DMS 273 (cell line): ENCODE data around the gene EXD2.
A peak's percentile ranks its signal among the peaks of the same experiment; 100 is the strongest.

Experiments
- DNase-seq: peaks from one replicate; lab custom pipeline; 2025; ENCODE audit not compliant: unreplicated experiment; lab: John Stamatoyannopoulos, UW

The EXD2 gene

DNA sequence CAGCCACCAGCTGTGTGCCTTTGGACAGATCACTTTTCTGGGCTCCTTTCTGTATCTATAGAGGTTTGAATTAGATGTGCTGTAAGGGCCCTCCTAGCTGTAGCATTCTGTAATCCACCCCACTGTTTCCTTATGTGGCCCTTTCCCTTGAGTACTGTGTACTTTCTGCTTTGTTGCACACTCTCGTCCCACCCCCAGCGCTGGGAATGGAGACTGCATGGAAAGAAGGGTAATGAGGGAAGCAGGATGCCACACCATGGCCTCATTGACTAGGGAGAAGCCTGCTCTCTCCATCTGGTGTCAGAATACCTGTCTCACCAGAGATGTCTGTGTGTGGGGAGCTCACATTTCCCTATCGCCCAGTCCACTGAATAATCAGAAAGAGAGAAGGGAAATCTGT lies 55.0 kb downstream of the EXD2 start:
- DNase-seq, result peak; percentile 54

DNA sequence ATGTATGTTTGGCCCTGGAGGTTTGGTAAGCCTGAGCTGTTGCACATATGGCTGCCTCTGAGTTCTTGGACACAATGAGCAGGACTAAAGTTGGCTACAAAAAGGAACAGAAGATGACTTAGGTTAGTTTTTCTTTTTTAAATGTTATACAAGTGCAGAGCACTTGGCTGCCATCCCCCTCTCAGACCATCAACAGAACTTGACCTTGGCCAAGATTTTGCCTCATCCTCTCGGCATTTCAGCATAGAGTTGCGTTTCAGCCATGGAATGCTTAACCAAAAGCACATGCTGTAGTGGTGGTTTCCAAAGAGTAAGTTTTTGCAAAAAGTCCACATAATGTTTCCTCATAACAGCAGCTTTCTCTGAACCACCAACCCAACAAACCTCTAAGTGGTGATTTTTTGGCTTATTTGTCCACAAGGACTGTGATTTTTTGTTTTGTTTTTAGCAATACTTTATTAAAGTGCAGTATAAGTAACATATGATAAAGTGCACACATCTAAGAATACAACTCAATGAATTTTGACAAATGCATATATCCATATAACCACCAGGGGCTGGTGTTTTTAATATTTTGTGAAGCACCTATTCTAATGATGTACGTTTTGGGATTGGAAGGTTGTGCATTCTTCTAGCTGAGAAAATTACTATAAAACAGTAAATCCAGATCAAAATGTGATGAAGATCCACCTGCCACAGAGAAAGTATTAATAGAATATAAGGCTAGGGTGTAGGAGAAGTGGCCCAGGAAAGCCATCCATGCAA lies 56.6 kb downstream of the EXD2 start:
- DNase-seq, result peak; percentile 20

DNA sequence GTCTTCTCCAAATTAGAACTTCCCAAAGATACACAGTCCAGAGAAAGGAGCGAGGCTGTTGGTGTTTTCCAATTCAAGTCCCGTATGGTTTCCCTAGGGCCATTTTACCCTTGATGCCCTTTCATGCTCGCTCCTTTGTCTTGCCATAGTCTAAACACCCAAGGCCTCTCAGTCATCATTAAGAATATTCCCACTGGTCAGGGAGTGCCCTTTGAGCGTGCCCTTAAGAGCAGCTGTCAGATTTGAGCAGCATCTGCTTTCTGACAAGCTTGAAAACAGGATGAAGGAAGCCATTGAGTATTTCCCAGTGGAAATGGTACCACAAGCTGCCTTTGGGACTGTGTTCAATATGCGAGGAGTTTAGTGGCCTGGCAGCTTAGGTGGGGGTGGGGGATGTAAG lies 58.3 kb downstream of the EXD2 start:
- no peak for DNase-seq

DNA sequence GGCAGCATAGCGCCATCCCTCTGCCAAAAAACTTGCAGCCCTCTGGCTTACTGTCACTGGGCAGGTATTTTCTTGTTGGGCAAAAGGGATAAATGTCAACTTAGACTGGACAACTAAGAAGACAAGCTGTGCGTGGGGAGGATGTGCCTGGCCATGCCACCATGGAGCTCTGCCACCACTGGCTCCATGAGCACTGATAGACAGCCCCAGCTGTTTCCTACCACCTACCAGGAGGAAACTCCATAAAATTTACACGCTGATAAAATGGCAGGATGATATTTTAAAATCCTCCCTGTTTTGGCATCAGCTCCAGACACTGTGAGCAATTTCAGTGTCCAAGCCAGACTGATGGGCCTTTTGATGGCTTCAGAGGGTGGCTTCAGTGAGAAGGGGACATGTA lies 61.6 kb downstream of the EXD2 start:
- DNase-seq, result no peak

- peak; percentile 38 for DNase-seq
Measured at GRCh38 chr14:69259168-69259526, 67.8 kb downstream of the EXD2 start.

GRCh38 chr14:69259527-69260189 lies 68.4 kb downstream of the EXD2 start, which contains the start of gene GALNT16:
Gene GALNT16, plus strand, starts transcription at chr14:69260158. Its CDS starts 133 bp downstream, at chr14:69260291.
- peak; percentile 79 for DNase-seq

GRCh38 chr14:69260190-69260860 lies 69.0 kb downstream of the EXD2 start:
- DNase-seq, result peak; percentile 79

- DNase-seq, result peak; percentile 65
Measured at GRCh38 chr14:69260861-69261564, 69.7 kb downstream of the EXD2 start.

DNA sequence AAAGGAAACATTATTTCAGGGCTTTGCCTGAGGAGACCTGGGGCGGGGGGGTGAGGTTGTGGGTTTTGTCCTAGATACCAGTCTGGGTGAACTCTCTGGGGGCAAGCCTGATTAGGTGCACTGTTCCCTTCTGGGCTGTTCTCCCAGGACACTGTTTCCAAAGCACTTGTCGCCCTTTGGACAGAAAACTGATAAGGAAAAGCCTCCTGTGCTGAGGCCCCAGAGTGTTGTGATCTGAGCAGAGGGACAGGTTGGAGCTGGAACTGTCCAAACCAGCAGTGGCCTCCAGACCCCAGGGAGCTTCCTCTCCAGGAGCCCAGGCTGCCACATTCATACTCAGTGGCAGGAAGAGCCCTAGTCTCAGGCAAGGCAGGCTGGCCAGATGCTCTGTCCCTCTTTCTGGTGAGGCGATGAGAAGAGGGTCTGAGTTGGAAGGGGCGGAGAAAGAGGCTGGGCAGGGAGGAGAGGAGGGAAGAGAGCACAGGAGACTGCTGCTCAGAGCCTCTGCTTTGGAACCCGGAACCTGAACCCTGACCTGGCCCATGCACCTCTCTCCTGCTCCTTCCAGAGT lies 70.5 kb downstream of the EXD2 start:
- DNase-seq, result peak; percentile 47

DNA sequence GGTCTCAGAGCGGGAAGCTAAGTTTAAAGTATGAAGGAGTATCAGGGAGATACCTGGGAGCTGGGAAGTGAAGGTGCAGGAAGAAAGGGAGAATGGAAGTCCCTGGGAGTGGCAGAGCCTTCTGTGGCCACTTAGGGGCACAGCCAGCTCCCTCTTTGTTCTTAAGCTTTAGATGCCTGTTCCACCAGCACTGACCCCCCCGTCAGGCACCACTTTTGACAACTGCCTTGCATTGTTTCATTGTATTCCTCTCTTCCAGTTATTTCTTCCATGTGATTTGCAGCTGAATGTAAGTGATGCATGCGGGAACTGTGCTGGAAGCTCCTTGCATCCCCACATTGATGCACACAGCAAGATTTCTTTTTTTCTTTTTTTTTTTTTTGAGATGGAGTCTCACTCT lies 71.2 kb downstream of the EXD2 start:
- no peak for DNase-seq

GRCh38 chr14:69263364-69263763 lies 72.1 kb downstream of the EXD2 start:
- peak; percentile 84 for DNase-seq

- DNase-seq, result peak; percentile 39
Measured at GRCh38 chr14:69263771-69264170, 72.5 kb downstream of the EXD2 start.

GRCh38 chr14:69266572-69267345 lies 75.5 kb downstream of the EXD2 start:
- DNase-seq, result no peak

DNA sequence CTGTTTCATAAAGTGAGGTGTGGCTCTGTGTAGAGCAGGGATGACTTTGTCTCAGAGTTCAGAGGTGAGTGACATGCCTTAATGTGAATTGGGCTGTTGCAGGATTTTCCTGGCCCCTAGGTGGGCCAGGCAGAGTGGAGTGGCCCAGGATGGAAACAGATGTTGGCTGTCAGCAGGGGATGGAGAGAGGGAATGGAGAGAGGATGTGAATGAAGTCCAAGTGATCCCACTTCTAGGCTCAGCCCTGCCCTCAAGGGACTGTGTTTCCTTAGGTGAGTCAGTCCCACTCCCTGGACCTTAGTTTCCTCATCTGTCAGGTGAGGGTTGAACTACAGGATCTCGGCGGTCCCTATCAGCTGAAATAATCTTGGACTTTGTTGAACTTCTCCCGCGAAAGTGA lies 76.2 kb downstream of the EXD2 start:
- DNase-seq, result no peak

DNA sequence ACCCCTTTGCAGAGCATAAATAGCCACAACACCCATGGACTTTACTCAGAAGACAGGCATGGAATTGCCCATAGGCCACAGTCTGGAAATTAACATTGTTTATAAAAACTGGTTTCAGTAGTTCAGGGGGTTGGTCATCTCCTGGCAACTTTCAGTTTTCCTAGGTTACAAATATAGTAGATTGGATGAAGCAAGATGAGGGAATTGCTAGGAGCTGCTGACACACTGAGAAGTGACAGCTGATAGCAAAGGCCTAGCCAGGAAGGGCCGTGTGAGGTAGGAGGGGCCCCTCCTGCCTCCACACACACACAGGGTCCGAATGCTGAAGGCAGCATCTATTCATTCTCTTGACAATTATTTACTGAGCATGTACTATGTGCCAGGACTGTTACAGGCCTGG lies 76.9 kb downstream of the EXD2 start:
- DNase-seq, result no peak

GRCh38 chr14:69268763-69269162 lies 77.5 kb downstream of the EXD2 start:
- no peak for DNase-seq

DNA sequence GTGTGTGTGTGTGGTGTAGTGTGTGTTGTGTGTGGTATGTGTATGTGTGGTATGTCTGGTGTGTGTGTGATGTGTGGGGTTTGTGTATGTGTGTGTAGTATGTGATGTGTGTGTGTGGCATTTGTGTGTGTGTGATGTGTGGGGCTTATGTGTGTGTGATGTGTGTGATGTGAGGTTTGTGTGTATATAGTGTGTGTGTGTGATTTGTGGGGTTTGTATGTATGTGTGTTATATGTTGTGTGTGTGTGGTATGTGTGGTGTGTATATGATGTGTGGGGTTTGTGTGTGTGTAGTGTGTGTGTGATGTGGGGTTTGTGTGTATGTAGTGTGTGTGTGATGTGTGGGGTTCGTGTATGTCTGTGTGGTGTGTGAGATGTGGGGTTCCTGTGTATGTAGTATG lies 78.1 kb downstream of the EXD2 start:
- no peak for DNase-seq

- DNase-seq, result no peak
Measured at GRCh38 chr14:69270097-69270496, 78.8 kb downstream of the EXD2 start.

DNA sequence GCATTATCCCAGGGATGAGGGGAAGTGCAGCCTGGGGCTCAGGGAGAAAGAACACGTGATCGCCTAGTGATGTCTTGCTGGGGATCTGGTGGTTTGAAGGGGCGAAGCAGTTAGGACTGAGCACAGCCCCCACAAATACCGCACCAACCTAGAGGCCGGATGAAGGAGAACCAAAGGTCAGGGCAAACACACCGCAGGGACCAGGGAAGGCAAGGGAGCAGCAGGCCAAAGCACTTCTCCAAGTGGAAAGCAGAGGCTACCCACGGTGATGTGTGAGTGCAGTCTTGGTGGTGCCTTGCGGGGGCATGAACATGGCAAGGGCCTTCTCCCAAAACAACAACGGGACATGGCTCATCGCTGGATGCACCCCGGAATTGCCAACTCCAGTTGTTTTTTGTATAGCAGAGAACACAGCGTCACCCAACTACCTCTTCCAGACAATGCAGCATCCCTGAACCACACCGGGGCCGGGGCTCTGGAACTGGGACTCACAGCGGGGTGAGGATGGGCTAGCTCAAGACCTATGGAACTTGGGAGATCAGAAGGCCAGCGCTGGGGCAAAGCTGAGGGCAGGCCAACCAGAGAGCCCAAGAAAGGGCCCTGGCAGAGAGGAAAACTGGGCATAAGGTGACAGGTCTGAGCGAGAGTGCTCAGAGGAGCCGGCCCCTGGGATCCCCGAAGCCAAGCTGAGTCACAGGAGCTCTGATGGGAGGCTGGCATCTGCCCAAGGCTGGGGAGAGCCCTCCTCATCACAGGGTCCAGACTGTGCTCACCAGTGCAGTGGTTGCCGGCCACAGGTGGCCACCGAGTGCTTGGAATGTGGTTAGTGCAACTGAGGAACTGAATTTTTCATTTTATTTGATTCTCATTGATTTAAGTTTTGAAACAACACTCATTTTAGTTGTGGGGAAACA lies 79.8 kb downstream of the EXD2 start:
- peak; percentile 26 for DNase-seq
